Measurements from ENCODE around the gene FXYD1.
"Not testable (repeated sequence)": the region's sequence is repeated elsewhere in the genome, so short reads cannot be mapped to it uniquely, and the experiment has no call there.

Gene FXYD1

GRCh38 chr19:35128398-35129057, 10.1 kb upstream of the FXYD1 start:
- Histone ChIP-seq H3K27ac (ENCODE audit: low read depth, low read length) (no peak overlapping the region), H3K36me3 (ENCODE audit: insufficient read depth, low read length) (no peaks in the 10 kb centered on the region), H3K4me1 (ENCODE audit: insufficient read depth, low read length) (peaks cover 7% of the 10 kb centered on the region), H3K9me3 (ENCODE audit: low read length) (no peaks in the 10 kb centered on the region), H3K27me3 (ENCODE audit: control insufficient read depth in 1 of 2, insufficient read depth in 2 of 2, low read length in 2 of 2) (no peaks in the 10 kb centered on the region), H3K4me3 (ENCODE audit: low read depth in 1 of 2, low read length in 2 of 2) (no peak overlapping the region), H3K9ac (ENCODE audit: low read length) (no peak overlapping the region)

GRCh38 chr19:35129724-35130274, 8.8 kb upstream of the FXYD1 start:
- not testable (repeated sequence) for H3K4me1 ChIP-seq (ENCODE audit: insufficient read depth, low read length); H3K27me3 ChIP-seq (ENCODE audit: control insufficient read depth in 1 of 2, insufficient read depth in 2 of 2, low read length in 2 of 2); H3K9ac ChIP-seq (ENCODE audit: low read length); H3K36me3 ChIP-seq (ENCODE audit: insufficient read depth, low read length); H3K4me3 ChIP-seq (ENCODE audit: low read depth in 1 of 2, low read length in 2 of 2); H3K9me3 ChIP-seq (ENCODE audit: low read length); H3K27ac ChIP-seq (ENCODE audit: low read depth, low read length)

- Histone ChIP-seq H3K9me3 (ENCODE audit: low read length) (no peaks in the 10 kb centered on the region), H3K27ac (ENCODE audit: low read depth, low read length) (no peak overlapping the region), H3K27me3 (ENCODE audit: control insufficient read depth in 1 of 2, insufficient read depth in 2 of 2, low read length in 2 of 2) (no peaks in the 10 kb centered on the region), H3K36me3 (ENCODE audit: insufficient read depth, low read length) (no peaks in the 10 kb centered on the region), H3K9ac (ENCODE audit: low read length) (no peak overlapping the region), H3K4me1 (ENCODE audit: insufficient read depth, low read length) (peaks cover 4% of the 10 kb centered on the region), H3K4me3 (ENCODE audit: low read depth in 1 of 2, low read length in 2 of 2) (no peak overlapping the region)
These were observed 7.6 kb upstream of the FXYD1 start for GRCh38 chr19:35130761-35131720.

- Histone ChIP-seq H3K9me3 (ENCODE audit: low read length) (no peaks in the 10 kb centered on the region), H3K4me3 (ENCODE audit: low read depth in 1 of 2, low read length in 2 of 2) (no peak overlapping the region), H3K36me3 (ENCODE audit: insufficient read depth, low read length) (no peaks in the 10 kb centered on the region), H3K4me1 (ENCODE audit: insufficient read depth, low read length) (peaks cover 4% of the 10 kb centered on the region), H3K27ac (ENCODE audit: low read depth, low read length) (no peak overlapping the region), H3K9ac (ENCODE audit: low read length) (no peak overlapping the region), H3K27me3 (ENCODE audit: control insufficient read depth in 1 of 2, insufficient read depth in 2 of 2, low read length in 2 of 2) (no peaks in the 10 kb centered on the region)
These were observed 6.4 kb upstream of the FXYD1 start for GRCh38 chr19:35132254-35132653.

- H3K27me3 ChIP-seq (ENCODE audit: control insufficient read depth in 1 of 2, insufficient read depth in 2 of 2, low read length in 2 of 2): peaks cover 0 to 8% of the 10 kb centered on the region in 2 donors
- peaks cover 4% of the 10 kb centered on the region for H3K4me1 ChIP-seq (ENCODE audit: insufficient read depth, low read length)
- no peak overlapping the region for H3K9ac ChIP-seq (ENCODE audit: low read length)
- no peaks in the 10 kb centered on the region for H3K9me3 ChIP-seq (ENCODE audit: low read length)
- no peak overlapping the region for H3K27ac ChIP-seq (ENCODE audit: low read depth, low read length)
- no peak overlapping the region for H3K4me3 ChIP-seq (ENCODE audit: low read depth in 1 of 2, low read length in 2 of 2)
- no peaks in the 10 kb centered on the region for H3K36me3 ChIP-seq (ENCODE audit: insufficient read depth, low read length)
These were observed 4.8 kb upstream of the FXYD1 start for GRCh38 chr19:35133826-35134225.

GRCh38 chr19:35134601-35135242, 3.9 kb upstream of the FXYD1 start, which contains the start of gene LGI4:
LGI4 (minus strand) TSS chr19:35135059; CDS start chr19:35134680, 379 bp downstream.
- Histone ChIP-seq H3K4me1 (ENCODE audit: insufficient read depth, low read length) (peaks cover 4% of the 10 kb centered on the region), H3K9ac (ENCODE audit: low read length) (no peak within 1 kb of the TSS), H3K27ac (ENCODE audit: low read depth, low read length) (peak within 1 kb of the TSS; percentile 34), H3K4me3 (ENCODE audit: low read depth in 1 of 2, low read length in 2 of 2) (no peak within 1 kb of the TSS), H3K27me3 (ENCODE audit: control insufficient read depth in 1 of 2, insufficient read depth in 2 of 2, low read length in 2 of 2) (peaks cover 0 to 16% of the 10 kb centered on the region in 2 donors), H3K36me3 (ENCODE audit: insufficient read depth, low read length) (no peaks in the 10 kb centered on the region), H3K9me3 (ENCODE audit: low read length) (no peaks in the 10 kb centered on the region)

- H3K4me1 ChIP-seq (ENCODE audit: insufficient read depth, low read length): peaks cover 10% of the 10 kb centered on the region
- H3K27me3 ChIP-seq (ENCODE audit: control insufficient read depth in 1 of 2, insufficient read depth in 2 of 2, low read length in 2 of 2): peaks cover 0 to 24% of the 10 kb centered on the region in 2 donors
- H3K4me3 ChIP-seq (ENCODE audit: low read depth in 1 of 2, low read length in 2 of 2): no peak overlapping the region
- H3K36me3 ChIP-seq (ENCODE audit: insufficient read depth, low read length): no peaks in the 10 kb centered on the region
- H3K27ac ChIP-seq (ENCODE audit: low read depth, low read length): peak overlapping the region; percentile 34
- H3K9me3 ChIP-seq (ENCODE audit: low read length): no peaks in the 10 kb centered on the region
- H3K9ac ChIP-seq (ENCODE audit: low read length): no peak overlapping the region
These were observed 3.2 kb upstream of the FXYD1 start for GRCh38 chr19:35135389-35135909.

- H3K27me3 ChIP-seq (ENCODE audit: control insufficient read depth in 1 of 2, insufficient read depth in 2 of 2, low read length in 2 of 2): peaks cover 0 to 24% of the 10 kb centered on the region in 2 donors
- H3K4me1 ChIP-seq (ENCODE audit: insufficient read depth, low read length): peaks cover 11% of the 10 kb centered on the region
- H3K9ac ChIP-seq (ENCODE audit: low read length): no peak overlapping the region
- H3K4me3 ChIP-seq (ENCODE audit: low read depth in 1 of 2, low read length in 2 of 2): no peak overlapping the region
- H3K36me3 ChIP-seq (ENCODE audit: insufficient read depth, low read length): no peaks in the 10 kb centered on the region
- H3K9me3 ChIP-seq (ENCODE audit: low read length): no peaks in the 10 kb centered on the region
- H3K27ac ChIP-seq (ENCODE audit: low read depth, low read length): no peak overlapping the region
These were observed 2.4 kb upstream of the FXYD1 start for GRCh38 chr19:35136231-35136630.

- H3K4me3 ChIP-seq (ENCODE audit: low read depth in 1 of 2, low read length in 2 of 2): no peak overlapping the region
- peaks cover 7 to 33% of the 10 kb centered on the region in 2 donors for H3K27me3 ChIP-seq (ENCODE audit: control insufficient read depth in 1 of 2, insufficient read depth in 2 of 2, low read length in 2 of 2)
- H3K9me3 ChIP-seq (ENCODE audit: low read length): no peaks in the 10 kb centered on the region
- H3K4me1 ChIP-seq (ENCODE audit: insufficient read depth, low read length): peaks cover 19% of the 10 kb centered on the region
- H3K9ac ChIP-seq (ENCODE audit: low read length): no peak overlapping the region
- H3K36me3 ChIP-seq (ENCODE audit: insufficient read depth, low read length): no peaks in the 10 kb centered on the region
- H3K27ac ChIP-seq (ENCODE audit: low read depth, low read length): no peak overlapping the region
These were observed 1.5 kb upstream of the FXYD1 start for GRCh38 chr19:35136977-35137702.

GRCh38 chr19:35140207-35140961, 1.8 kb downstream of the FXYD1 start:
- H3K27ac ChIP-seq (ENCODE audit: low read depth, low read length): peak overlapping the region; percentile 34
- peaks cover 20 to 59% of the 10 kb centered on the region in 2 donors for H3K27me3 ChIP-seq (ENCODE audit: control insufficient read depth in 1 of 2, insufficient read depth in 2 of 2, low read length in 2 of 2)
- peaks cover 24% of the 10 kb centered on the region for H3K4me1 ChIP-seq (ENCODE audit: insufficient read depth, low read length)
- H3K9ac ChIP-seq (ENCODE audit: low read length): peak overlapping the region; percentile 34
- no peaks in the 10 kb centered on the region for H3K9me3 ChIP-seq (ENCODE audit: low read length)
- no peaks in the 10 kb centered on the region for H3K36me3 ChIP-seq (ENCODE audit: insufficient read depth, low read length)
- peak overlapping the region in 1 of 2 donors; percentile 43 for H3K4me3 ChIP-seq (ENCODE audit: low read depth in 1 of 2, low read length in 2 of 2)
